K562 (cell line): Measurements from ENCODE around the gene OR13C8. TPM values are rescaled to one million over a fixed set of nuclear protein-coding genes. Genes with fewer than 3 reads are reported as not detected.

Source experiments
- ATAC-seq: fragments of 200-7000 bp; cut with Tn5 transposase; 3 replicates; pipeline ENCODE4 v1.9.1; 2020; ENCODE audit warnings: moderate library complexity
- BruUV-seq: library from RNA; stranded (reverse); fragments of 400-500 nt; replicated peaks from 2 replicates; lab custom pipeline; 2021; lab: Mats Ljungman, UMichigan
- CTCF ChIA-PET: fragments of 300-600 bp; formaldehyde crosslinking; extraction: SDS; loops from one replicate; lab custom pipeline; 2021; ENCODE audit warnings: low intra/inter-chr PET ratio; lab: Yijun Ruan, JAX
- POLR2A ChIA-PET: fragments of 300-600, 350-650 bp; sonication (Branson Sonifier 250); formaldehyde crosslinking; extraction: SDS; loops from one replicate; lab custom pipeline; 2021; ENCODE audit warnings: antibody characterized with exemption, inconsistent platforms; lab: Yijun Ruan, JAX
- DNase-seq, 4 experiments: peaks; one replicate each; pipeline versions ENCODE4 v3.0.0 to v3.0.0-alpha.2; 2011 to 2018; ENCODE audit warnings: low spot score in 3 of 4, mixed read lengths in 3 of 4; ENCODE audit errors: extremely low read depth in 1 of 4
- FAIRE-seq: peaks from 2 replicates; lab custom pipeline; 2011; peaks lifted over from hg19 to GRCh38; lab: Jason Lieb, UNC
- H2AFZ ChIP-seq: 2 replicates; pipeline ENCODE4 v1.6.0; 2011; ENCODE audit warnings: low read depth, low read length, control low read depth, inconsistent platforms
- H3K27ac ChIP-seq: fragments of 200-600 bp; 3 replicates; pipeline ENCODE4 v1.8.0; 2011; ENCODE audit warnings: low read depth, mild to moderate bottlenecking, control low read depth, inconsistent platforms, low read length, moderate library complexity, mixed read lengths; ENCODE audit errors: extremely low read depth
- H3K27me3 ChIP-seq, 2 experiments: fragments of 300-600 bp in 1 of 2; 2 replicates in 1 of 2; 3 replicates in 1 of 2; pipeline versions ENCODE4 v1.6.0 to v1.8.0; 2011; ENCODE audit warnings: inconsistent platforms in 2 of 2, low read length in 2 of 2, mild to moderate bottlenecking in 1 of 2, mixed read lengths in 1 of 2, moderate library complexity in 1 of 2; ENCODE audit not compliant: control insufficient read depth in 2 of 2, insufficient read depth in 2 of 2
- H3K36me3 ChIP-seq: fragments of 300-600 bp; 3 replicates; pipeline ENCODE4 v1.8.0; 2011; ENCODE audit warnings: mild to moderate bottlenecking, low read length, inconsistent platforms; ENCODE audit not compliant: control insufficient read depth, insufficient read depth
- H3K4me1 ChIP-seq, 2 experiments: fragments of 200-600 bp in 1 of 2; replicated peaks in 1 of 2; 2 replicates in 1 of 2; 3 replicates in 1 of 2; pipeline versions ENCODE4 v1.5.1 to v1.8.0; 2011; ENCODE audit warnings: inconsistent platforms in 2 of 2, low read length in 2 of 2, mild to moderate bottlenecking in 1 of 2, mixed read lengths in 1 of 2, moderate library complexity in 1 of 2; ENCODE audit not compliant: control insufficient read depth in 2 of 2, insufficient read depth in 2 of 2
- H3K4me2 ChIP-seq: 2 replicates; pipeline ENCODE4 v1.6.1; 2011; ENCODE audit warnings: low read length, control low read depth, inconsistent platforms, mixed read lengths; ENCODE audit not compliant: insufficient read depth
- H3K4me3 ChIP-seq: fragments of 200-600 bp; sonication (generic), shearing (Covaris generic); 2 replicates; pipeline ENCODE4 v1.5.1; 2016; ENCODE audit warnings: control low read depth, inconsistent platforms
- H3K79me2 ChIP-seq: fragments of 200-600 bp; 3 replicates; pipeline ENCODE4 v1.8.0; 2011; ENCODE audit warnings: low read length, inconsistent platforms; ENCODE audit not compliant: control insufficient read depth, insufficient read depth
- H3K9ac ChIP-seq, 2 experiments: 2 replicates each; pipeline versions ENCODE4 v1.6.0 to v1.6.1; 2011; ENCODE audit warnings: low read depth in 2 of 2, low read length in 2 of 2, control low read depth in 1 of 2, inconsistent platforms in 1 of 2, mild to moderate bottlenecking in 1 of 2, mixed read lengths in 1 of 2; ENCODE audit not compliant: insufficient read depth in 1 of 2
- H3K9me1 ChIP-seq: one replicate; pipeline ENCODE4 v1.6.0; 2011; ENCODE audit warnings: inconsistent platforms, mild to moderate bottlenecking, low read length, moderate library complexity; ENCODE audit not compliant: control insufficient read depth, insufficient read depth
- H3K9me3 ChIP-seq: replicated peaks from 2 replicates; pipeline ENCODE4 v1.5.1; 2011; ENCODE audit warnings: low read depth, low read length, inconsistent platforms; ENCODE audit not compliant: control insufficient read depth, insufficient read depth
- H4K20me1 ChIP-seq: replicated peaks from 2 replicates; pipeline ENCODE4 v1.6.1; 2011; ENCODE audit warnings: low read length, inconsistent platforms, mixed read lengths; ENCODE audit not compliant: control insufficient read depth, insufficient read depth
- CCAR2 ChIP-seq: fragments of 200-400 bp; formaldehyde crosslinking; IDR thresholded peaks from 2 replicates; pipeline ENCODE4 v1.6.1; 2017; ENCODE audit warnings: mild to moderate bottlenecking, low read depth, low read length
- DMBX1 ChIP-seq: fragments of 250-450 bp; sonication (Bioruptor Pico); IDR thresholded peaks from 2 replicates; pipeline ENCODE4 v1.8.0; 2022; ENCODE audit warnings: inconsistent platforms, mild to moderate bottlenecking, moderate library complexity, borderline replicate concordance
- ETS2 ChIP-seq: IDR thresholded peaks from 2 replicates; pipeline ENCODE4 v1.6.1; 2016; ENCODE audit warnings: borderline replicate concordance, missing genetic modification characterization, mild to moderate bottlenecking, moderate library complexity, missing compliant biosample characterization; ENCODE audit not compliant: poor library complexity, severe bottlenecking
- GTF2E2 ChIP-seq: fragments of 200-800 bp; sonication (Bioruptor generic); IDR thresholded peaks from 2 replicates; pipeline ENCODE4 v1.6.1; 2016; ENCODE audit warnings: missing genetic modification characterization, missing compliant biosample characterization
- MAZ ChIP-seq, 2 experiments: fragments of 450-650 bp in 1 of 2; sonication (generic) in 1 of 2; formaldehyde crosslinking; IDR thresholded peaks in 1 of 2; conservative IDR thresholded peaks in 1 of 2; 2 replicates each; pipeline versions ENCODE4 v1.4.0 to v1.5.0; 2020; ENCODE audit warnings: mild to moderate bottlenecking in 1 of 2, missing genetic modification reagents in 1 of 2
- NCOA4 ChIP-seq: fragments of 450-650 bp; IDR thresholded peaks from 2 replicates; pipeline ENCODE4 v1.6.1; 2018; ENCODE audit warnings: mild to moderate bottlenecking; ENCODE audit not compliant: partially characterized antibody
- RBM39 ChIP-seq: fragments of 200-400 bp; formaldehyde crosslinking; optimal IDR thresholded peaks from 2 replicates; pipeline ENCODE3; 2018; ENCODE audit warnings: low read depth, low read length
- SAFB ChIP-seq: fragments of 200-400 bp; formaldehyde crosslinking; IDR thresholded peaks from 2 replicates; pipeline ENCODE4 v1.6.1; 2017; ENCODE audit warnings: low read depth, low read length, borderline replicate concordance
- TCFL5 ChIP-seq: fragments of 250-450 bp; sonication (Bioruptor Pico); conservative IDR thresholded peaks from 2 replicates; pipeline ENCODE4 v1.6.1; 2021; ENCODE audit warnings: mild to moderate bottlenecking, moderate library complexity, matching md5 sums
- in situ Hi-C: fragments of 300-500 bp; cut with MboI; formaldehyde crosslinking; loops from 4 replicates; pipeline ENCODE4 v1.15.0; 2018; ENCODE audit warnings: inconsistent platforms, mixed read lengths
- intact Hi-C: fragments of 100-400 bp; cut with micrococcal nuclease; formaldehyde crosslinking; loops from 2 replicates; pipeline ENCODE4 v1.14.2; 2022
- polyA plus RNA-seq, 8 experiments: library from polyadenylated mRNA; depleted of rRNA in 4 of 8; stranded (reverse) in 5 of 8; unstranded in 3 of 8; fragments of >200 nt; fragmentation: Nextera tagmentation in 2 of 8; fragmentation: Illumina TruSeq in 1 of 8; extraction: Ambion mirVana in 2 of 8; extraction: Trizol in 1 of 8; gene quantifications; 2 replicates each; pipeline versions ENCODE4 v1.2.1 to v1.2.3, GENCODE V29; 2011 to 2014; ENCODE audit warnings: inconsistent platforms in 1 of 8, missing spikeins in 1 of 8
- total RNA-seq, 7 experiments: library from RNA; depleted of rRNA in 6 of 7; stranded (reverse); fragments of >200 nt in 6 of 7; fragmentation: Illumina TruSeq in 2 of 7; extraction: Trizol in 2 of 7; gene quantifications; 2 replicates each; pipeline versions ENCODE4 v1.2.1 to v1.2.3, GENCODE V29; 2011 to 2021; ENCODE audit warnings: low replicate concordance in 1 of 7
- TF ChIP-seq, protein P1 (sequence below): sonication (generic); formaldehyde crosslinking; IDR thresholded peaks from 2 replicates; pipeline ENCODE4 v1.8.1; 2023; ENCODE audit warnings: mild to moderate bottlenecking, missing genetic modification reagents
- TF ChIP-seq, protein P2 (sequence below): IDR thresholded peaks from 2 replicates; pipeline ENCODE4 v1.6.1; 2011; ENCODE audit warnings: borderline replicate concordance, low read depth, mild to moderate bottlenecking, moderate library complexity, low read length; ENCODE audit not compliant: insufficient read depth, poor library complexity, severe bottlenecking
- TF ChIP-seq, protein P3 (sequence below), 3 experiments: IDR thresholded peaks in 2 of 3; conservative IDR thresholded peaks in 1 of 3; 2 replicates each; pipeline ENCODE4 v1.5.1; 2011 to 2012; ENCODE audit warnings: low read length in 3 of 3, mild to moderate bottlenecking in 3 of 3, control low read depth in 2 of 3, improper control_type of control experiment in 1 of 3, inconsistent platforms in 1 of 3, low read depth in 1 of 3, mixed read lengths in 1 of 3, moderate library complexity in 1 of 3; ENCODE audit not compliant: insufficient read depth in 2 of 3
- TF ChIP-seq, protein P4 (sequence below): fragments of 450-650 bp; IDR thresholded peaks from 2 replicates; pipeline ENCODE4 v1.6.1; 2016; ENCODE audit warnings: low read depth, mild to moderate bottlenecking, moderate library complexity
- TF ChIP-seq, protein P5 (sequence below): sonication (generic); formaldehyde crosslinking; IDR thresholded peaks from 2 replicates; pipeline ENCODE4 v1.8.0; 2022; ENCODE audit warnings: mild to moderate bottlenecking, missing genetic modification reagents

The OR13C8 gene
- total and polyA plus RNA-seq, 9 of the 15 experiments (the other 6 are each of a cell fraction or from before 2014, with no cell fraction given) = not detected

DNA sequence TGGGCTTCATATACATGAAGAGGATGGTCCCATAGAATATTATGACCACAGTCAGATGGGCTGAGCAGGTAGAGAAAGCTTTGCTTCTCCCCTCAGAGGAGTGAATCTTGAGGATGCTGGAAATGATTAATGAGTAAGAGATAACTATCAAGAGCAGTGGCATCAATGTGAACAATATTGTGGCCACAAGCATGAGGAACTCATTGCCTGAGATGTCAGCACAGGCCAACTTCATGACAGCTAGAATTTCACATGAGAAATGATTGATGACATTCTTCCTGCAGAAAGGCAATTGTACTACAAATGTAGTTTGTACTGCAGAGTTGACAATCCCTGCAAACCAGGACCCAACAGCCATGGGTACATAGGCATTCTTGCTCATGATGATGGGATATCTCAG lies 48.5 kb downstream of the OR13C8 start:
- BruUV-seq = no TSS peak
- intact Hi-C loops = no loop called here
- no peak for FAIRE-seq
- TF ChIP-seq RBM39 (no peak), SAFB (no peak), CCAR2 (no peak), DMBX1 (CRISPR knock-in tag) (no peak), MAZ (CRISPR knock-in tag; conservative IDR thresholded peaks at IDR 0.05 in 1 of 2, IDR thresholded peaks at IDR 0.05 in 1 of 2) (no peak), GTF2E2 (no peak), NCOA4 (no peak), ETS2 (tag) (no peak), TCFL5 (CRISPR knock-in tag) (no peak)
- TF ChIP-seq, protein P1, sequence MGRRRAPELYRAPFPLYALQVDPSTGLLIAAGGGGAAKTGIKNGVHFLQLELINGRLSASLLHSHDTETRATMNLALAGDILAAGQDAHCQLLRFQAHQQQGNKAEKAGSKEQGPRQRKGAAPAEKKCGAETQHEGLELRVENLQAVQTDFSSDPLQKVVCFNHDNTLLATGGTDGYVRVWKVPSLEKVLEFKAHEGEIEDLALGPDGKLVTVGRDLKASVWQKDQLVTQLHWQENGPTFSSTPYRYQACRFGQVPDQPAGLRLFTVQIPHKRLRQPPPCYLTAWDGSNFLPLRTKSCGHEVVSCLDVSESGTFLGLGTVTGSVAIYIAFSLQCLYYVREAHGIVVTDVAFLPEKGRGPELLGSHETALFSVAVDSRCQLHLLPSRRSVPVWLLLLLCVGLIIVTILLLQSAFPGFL (CRISPR knock-in tag) = no peak
- TF ChIP-seq, protein P2, sequence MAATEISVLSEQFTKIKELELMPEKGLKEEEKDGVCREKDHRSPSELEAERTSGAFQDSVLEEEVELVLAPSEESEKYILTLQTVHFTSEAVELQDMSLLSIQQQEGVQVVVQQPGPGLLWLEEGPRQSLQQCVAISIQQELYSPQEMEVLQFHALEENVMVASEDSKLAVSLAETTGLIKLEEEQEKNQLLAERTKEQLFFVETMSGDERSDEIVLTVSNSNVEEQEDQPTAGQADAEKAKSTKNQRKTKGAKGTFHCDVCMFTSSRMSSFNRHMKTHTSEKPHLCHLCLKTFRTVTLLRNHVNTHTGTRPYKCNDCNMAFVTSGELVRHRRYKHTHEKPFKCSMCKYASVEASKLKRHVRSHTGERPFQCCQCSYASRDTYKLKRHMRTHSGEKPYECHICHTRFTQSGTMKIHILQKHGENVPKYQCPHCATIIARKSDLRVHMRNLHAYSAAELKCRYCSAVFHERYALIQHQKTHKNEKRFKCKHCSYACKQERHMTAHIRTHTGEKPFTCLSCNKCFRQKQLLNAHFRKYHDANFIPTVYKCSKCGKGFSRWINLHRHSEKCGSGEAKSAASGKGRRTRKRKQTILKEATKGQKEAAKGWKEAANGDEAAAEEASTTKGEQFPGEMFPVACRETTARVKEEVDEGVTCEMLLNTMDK = no peak
- TF ChIP-seq, protein P3, sequence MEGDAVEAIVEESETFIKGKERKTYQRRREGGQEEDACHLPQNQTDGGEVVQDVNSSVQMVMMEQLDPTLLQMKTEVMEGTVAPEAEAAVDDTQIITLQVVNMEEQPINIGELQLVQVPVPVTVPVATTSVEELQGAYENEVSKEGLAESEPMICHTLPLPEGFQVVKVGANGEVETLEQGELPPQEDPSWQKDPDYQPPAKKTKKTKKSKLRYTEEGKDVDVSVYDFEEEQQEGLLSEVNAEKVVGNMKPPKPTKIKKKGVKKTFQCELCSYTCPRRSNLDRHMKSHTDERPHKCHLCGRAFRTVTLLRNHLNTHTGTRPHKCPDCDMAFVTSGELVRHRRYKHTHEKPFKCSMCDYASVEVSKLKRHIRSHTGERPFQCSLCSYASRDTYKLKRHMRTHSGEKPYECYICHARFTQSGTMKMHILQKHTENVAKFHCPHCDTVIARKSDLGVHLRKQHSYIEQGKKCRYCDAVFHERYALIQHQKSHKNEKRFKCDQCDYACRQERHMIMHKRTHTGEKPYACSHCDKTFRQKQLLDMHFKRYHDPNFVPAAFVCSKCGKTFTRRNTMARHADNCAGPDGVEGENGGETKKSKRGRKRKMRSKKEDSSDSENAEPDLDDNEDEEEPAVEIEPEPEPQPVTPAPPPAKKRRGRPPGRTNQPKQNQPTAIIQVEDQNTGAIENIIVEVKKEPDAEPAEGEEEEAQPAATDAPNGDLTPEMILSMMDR (IDR thresholded peaks at IDR 0.05 in 2 of 3, conservative IDR thresholded peaks at IDR 0.05 in 1 of 3; ENCODE audit: insufficient read depth in 2 of 3, low read depth in 1 of 3, low read length in 3 of 3) = no peak
- TF ChIP-seq, protein P4, sequence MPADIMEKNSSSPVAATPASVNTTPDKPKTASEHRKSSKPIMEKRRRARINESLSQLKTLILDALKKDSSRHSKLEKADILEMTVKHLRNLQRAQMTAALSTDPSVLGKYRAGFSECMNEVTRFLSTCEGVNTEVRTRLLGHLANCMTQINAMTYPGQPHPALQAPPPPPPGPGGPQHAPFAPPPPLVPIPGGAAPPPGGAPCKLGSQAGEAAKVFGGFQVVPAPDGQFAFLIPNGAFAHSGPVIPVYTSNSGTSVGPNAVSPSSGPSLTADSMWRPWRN = no peak
- TF ChIP-seq, protein P5, sequence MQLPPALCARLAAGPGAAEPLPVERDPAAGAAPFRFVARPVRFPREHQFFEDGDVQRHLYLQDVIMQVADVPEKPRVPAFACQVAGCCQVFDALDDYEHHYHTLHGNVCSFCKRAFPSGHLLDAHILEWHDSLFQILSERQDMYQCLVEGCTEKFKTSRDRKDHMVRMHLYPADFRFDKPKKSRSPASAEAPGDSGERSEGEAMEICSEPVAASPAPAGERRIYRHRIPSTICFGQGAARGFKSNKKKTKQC = no peak

More for the DNA sequence above, 48.5 kb downstream of the OR13C8 start:
- ChIA-PET CTCF (no interaction called here), POLR2A (no interaction called here)
- H3K4me1 ChIP-seq = no peaks in the 10 kb centered on the region
- H3K9ac ChIP-seq = no peak overlapping the region
- H2AFZ ChIP-seq = no peak overlapping the region
- H3K4me2 ChIP-seq = no peak overlapping the region
- H3K9me1 ChIP-seq = no peaks in the 10 kb centered on the region
- H3K27me3 ChIP-seq = no peaks in the 10 kb centered on the region
- no peaks in the 10 kb centered on the region for H3K9me3 ChIP-seq
- H3K36me3 ChIP-seq = no peaks in the 10 kb centered on the region
- no peaks in the 10 kb centered on the region for H3K79me2 ChIP-seq
- H3K4me3 ChIP-seq = no peak overlapping the region
- in situ Hi-C loops = no loop called here
- no peaks in the 10 kb centered on the region for H4K20me1 ChIP-seq
- DNase-seq = no peak
- H3K27ac ChIP-seq = no peak overlapping the region
- ATAC-seq = no peak
